Type B pancreatic cell (in vitro differentiated cells): ENCODE measurements around the gene RAVER2. TPM values are rescaled to one million over a fixed set of nuclear protein-coding genes. Genes with fewer than 3 reads are reported as not detected.
"Not testable (repeated sequence)": the region's sequence is repeated elsewhere in the genome, so short reads cannot be mapped to it uniquely, and the experiment has no call there.

Experiments
- DNase-seq: peaks from one replicate; pipeline ENCODE4 v3.0.0; 2021; ENCODE audit warnings: mixed read lengths; ENCODE audit not compliant: unreplicated experiment; ENCODE audit errors: extremely low spot score
- H3K27ac Mint-ChIP-seq: 2 replicates; pipeline ENCODE4 v1.8.0; 2021; ENCODE audit warnings: mild to moderate bottlenecking, mixed read lengths
- H3K27me3 Mint-ChIP-seq: 2 replicates; pipeline ENCODE4 v1.8.0; 2021; ENCODE audit warnings: mixed read lengths
- H3K36me3 Mint-ChIP-seq: 2 replicates; pipeline ENCODE4 v1.8.0; 2021; ENCODE audit warnings: mixed read lengths
- H3K4me1 Mint-ChIP-seq: one replicate; pipeline ENCODE4 v1.8.0; 2021; ENCODE audit warnings: mixed read lengths; ENCODE audit not compliant: unreplicated experiment
- H3K4me3 Mint-ChIP-seq: 2 replicates; pipeline ENCODE4 v1.8.0; 2021; ENCODE audit warnings: mild to moderate bottlenecking, mixed read lengths
- H3K9me3 Mint-ChIP-seq: 2 replicates; pipeline ENCODE4 v1.8.0; 2021; ENCODE audit warnings: mixed read lengths
- total RNA-seq: library from RNA; stranded (reverse); gene quantifications from 2 replicates; pipeline ENCODE4 v1.2.1, GENCODE V29; 2021; ENCODE audit warnings: low replicate concordance
- TF ChIP-seq, protein P1 (sequence below): fragments of 200-600 bp; sonication (generic); conservative IDR thresholded peaks from 2 replicates; pipeline ENCODE4 v1.5.0; 2021; ENCODE audit warnings: antibody characterized with exemption, mild to moderate bottlenecking

RAVER2 gene
- total RNA-seq, 1 donor from 2014 or later = 26.5 TPM

DNA sequence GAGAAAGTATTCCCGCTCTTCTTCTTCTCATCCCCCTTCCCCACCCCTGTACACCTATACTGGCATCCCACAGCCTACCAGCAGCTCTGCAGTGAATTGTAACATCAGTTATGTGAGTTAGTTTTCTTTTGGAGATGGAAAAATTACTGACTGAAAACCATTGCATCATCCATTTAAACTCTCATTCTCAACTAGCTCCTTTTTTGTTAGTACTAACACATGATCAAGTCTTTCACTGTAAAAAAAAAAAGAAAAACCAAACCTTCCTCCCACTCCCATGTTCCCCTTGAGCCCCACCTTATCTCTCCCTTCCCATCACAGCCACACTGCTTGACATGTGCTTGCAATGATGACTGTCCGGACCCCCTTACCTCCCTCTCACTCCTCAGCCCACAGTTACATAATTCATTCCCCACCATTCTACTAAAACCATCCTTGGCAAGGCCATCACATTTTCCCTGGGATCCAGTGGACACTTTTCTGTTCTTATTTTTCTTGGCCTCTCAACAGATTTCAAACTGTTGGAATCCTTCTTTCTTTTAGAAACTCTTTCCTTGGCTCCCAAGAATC is 23.2 kb upstream of the RAVER2 start:
- DNase-seq = no peak
- peaks cover 19% of the 10 kb centered on the region for H3K27me3 Mint-ChIP-seq
- peaks cover 10% of the 10 kb centered on the region for H3K9me3 Mint-ChIP-seq
- no peak overlapping the region for H3K27ac Mint-ChIP-seq
- no peaks in the 10 kb centered on the region for H3K36me3 Mint-ChIP-seq
- no peaks in the 10 kb centered on the region for H3K4me1 Mint-ChIP-seq
- TF ChIP-seq, protein P1, sequence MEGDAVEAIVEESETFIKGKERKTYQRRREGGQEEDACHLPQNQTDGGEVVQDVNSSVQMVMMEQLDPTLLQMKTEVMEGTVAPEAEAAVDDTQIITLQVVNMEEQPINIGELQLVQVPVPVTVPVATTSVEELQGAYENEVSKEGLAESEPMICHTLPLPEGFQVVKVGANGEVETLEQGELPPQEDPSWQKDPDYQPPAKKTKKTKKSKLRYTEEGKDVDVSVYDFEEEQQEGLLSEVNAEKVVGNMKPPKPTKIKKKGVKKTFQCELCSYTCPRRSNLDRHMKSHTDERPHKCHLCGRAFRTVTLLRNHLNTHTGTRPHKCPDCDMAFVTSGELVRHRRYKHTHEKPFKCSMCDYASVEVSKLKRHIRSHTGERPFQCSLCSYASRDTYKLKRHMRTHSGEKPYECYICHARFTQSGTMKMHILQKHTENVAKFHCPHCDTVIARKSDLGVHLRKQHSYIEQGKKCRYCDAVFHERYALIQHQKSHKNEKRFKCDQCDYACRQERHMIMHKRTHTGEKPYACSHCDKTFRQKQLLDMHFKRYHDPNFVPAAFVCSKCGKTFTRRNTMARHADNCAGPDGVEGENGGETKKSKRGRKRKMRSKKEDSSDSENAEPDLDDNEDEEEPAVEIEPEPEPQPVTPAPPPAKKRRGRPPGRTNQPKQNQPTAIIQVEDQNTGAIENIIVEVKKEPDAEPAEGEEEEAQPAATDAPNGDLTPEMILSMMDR = no peak
- H3K4me3 Mint-ChIP-seq = no peak overlapping the region

DNA sequence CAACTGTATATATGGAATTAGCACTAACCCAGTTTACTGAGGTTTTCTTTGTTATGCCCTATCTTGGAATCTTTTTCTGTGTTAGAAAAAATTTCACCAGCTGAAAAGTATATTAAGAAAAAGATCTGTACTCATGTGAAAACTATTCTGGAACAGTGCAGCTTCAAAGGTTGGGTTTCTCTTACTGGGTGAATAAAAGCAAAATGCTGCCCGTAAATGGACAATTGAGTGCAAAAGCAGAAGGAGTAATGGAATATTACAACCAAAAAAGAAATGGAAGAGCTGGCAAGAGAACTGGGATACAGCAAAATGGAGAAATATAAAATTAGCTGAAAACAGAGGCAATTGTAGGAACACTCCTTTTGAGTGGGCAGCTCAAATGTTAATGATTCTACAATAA is 17.0 kb upstream of the RAVER2 start:
- Mint-ChIP-seq H3K4me1 (no peaks in the 10 kb centered on the region), H3K36me3 (no peaks in the 10 kb centered on the region), H3K4me3 (no peak overlapping the region), H3K27me3 (peaks cover 7% of the 10 kb centered on the region), H3K9me3 (peaks cover 6% of the 10 kb centered on the region), H3K27ac (no peak overlapping the region)
- DNase-seq = no peak
- TF ChIP-seq, protein P1 = no peak

DNA sequence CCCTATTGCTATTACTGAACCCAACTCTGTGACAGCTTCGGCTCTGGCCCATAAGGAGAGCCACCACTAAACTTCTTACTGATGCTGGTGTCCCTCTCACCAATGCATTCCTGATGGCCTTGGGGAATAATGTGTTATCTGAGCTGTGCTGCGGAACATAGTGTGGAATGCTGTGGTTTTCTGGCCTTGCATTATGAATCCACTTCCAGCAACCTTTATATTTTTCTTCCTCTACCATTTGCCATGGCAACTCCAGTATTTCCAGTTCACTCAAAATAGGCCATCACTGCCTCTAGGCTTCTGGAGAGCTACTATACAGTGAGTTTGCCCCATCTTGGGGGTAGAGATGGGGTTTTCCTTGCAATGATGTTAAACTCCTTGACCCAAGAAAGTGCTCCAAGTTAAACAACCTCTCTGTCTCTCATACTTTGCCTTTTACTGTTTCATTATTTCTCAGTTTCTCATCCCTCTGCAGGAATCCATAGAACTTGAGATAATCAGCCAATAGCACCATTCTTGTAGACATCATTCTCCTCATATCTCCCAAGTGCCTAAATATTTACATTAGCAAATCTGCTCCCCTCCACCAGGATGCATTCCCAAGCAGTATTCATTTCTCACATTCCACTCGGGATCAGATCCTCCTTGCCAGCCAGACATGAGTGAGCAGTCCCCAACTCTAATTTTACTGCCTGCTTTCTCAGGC is 11.1 kb upstream of the RAVER2 start:
- no peak for DNase-seq
- no peak overlapping the region for H3K4me3 Mint-ChIP-seq
- TF ChIP-seq, protein P1 = no peak

DNA sequence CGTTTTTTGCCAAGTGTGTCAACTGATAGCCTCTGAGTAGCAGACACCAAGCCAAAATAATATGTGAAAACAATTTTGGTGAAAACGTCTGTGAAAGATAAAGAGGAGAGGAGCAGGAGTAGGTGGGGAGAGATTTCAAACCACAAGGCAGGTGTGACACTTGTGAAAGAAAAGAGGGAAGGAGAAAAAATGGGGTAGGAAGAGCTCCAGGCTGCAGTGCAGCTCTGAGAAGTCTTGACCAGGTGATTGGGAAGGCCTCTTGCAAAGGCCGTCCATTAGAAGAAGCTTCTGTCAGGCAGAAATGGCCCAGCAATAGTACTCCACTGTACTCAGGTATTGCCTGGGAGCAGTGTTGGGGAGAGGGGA is 10.6 kb upstream of the RAVER2 start:
- H3K4me1 Mint-ChIP-seq = no peaks in the 10 kb centered on the region
- H3K4me3 Mint-ChIP-seq = no peak overlapping the region
- DNase-seq = no peak
- no peaks in the 10 kb centered on the region for H3K36me3 Mint-ChIP-seq
- peaks cover 4% of the 10 kb centered on the region for H3K27me3 Mint-ChIP-seq
- no peaks in the 10 kb centered on the region for H3K9me3 Mint-ChIP-seq
- TF ChIP-seq, protein P1 = no peak
- no peak overlapping the region for H3K27ac Mint-ChIP-seq

More for the DNA sequence above, 11.1 kb upstream of the RAVER2 start:
- Mint-ChIP-seq H3K9me3 (no peaks in the 10 kb centered on the region), H3K27ac (no peak overlapping the region), H3K36me3 (no peaks in the 10 kb centered on the region), H3K27me3 (peaks cover 4% of the 10 kb centered on the region), H3K4me1 (no peaks in the 10 kb centered on the region)

DNA sequence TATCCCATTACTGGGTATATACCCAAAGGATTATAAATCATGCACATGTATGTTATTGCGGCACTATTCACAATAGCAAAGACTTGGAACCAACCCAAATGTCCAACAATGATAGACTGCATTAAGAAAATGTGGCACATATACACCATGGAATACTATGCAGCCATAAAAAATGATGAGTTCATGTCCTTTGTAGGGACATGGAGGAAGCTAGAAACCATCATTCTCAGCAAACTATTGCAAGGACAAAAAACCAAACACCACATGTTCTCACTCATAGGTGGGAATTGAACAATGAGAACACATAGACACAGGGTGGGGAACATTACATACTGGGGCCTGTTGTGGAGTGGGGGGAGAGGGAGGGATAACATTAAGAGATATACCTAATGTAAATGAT is 4.2 kb upstream of the RAVER2 start:
- not testable (repeated sequence) for H3K4me3 Mint-ChIP-seq, DNase-seq, H3K27ac Mint-ChIP-seq, H3K36me3 Mint-ChIP-seq, H3K9me3 Mint-ChIP-seq, H3K27me3 Mint-ChIP-seq, H3K4me1 Mint-ChIP-seq

DNA sequence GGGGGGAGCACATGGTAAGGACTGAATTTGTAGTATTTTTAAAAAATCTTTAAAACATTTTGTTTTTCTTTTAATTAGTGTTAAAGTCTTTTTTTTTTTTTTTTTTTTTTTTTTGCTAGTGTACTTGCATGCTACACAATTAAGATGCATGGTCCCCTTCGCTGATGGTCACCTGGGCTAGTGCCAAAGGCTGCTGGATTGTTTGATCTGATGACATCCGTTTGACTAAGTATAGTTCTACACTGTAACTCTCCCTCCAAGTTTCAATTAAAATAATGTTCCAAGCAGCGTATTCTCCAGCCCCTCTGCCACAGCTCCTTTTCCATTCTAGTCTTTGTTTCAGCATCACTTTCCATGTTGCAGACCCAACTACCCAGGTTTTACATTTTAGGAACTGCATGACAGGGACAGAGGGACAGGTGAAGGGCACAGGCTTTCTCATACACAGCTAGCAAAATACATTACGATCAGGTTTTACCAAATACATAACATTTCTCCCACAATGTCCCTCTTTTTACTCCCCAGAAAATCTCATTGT is 852 bp upstream of the RAVER2 start:
- Mint-ChIP-seq H3K36me3 (no peaks in the 10 kb centered on the region), H3K27ac (peak overlapping the region; percentile 80)

More for the DNA sequence above, 852 bp upstream of the RAVER2 start:
- Mint-ChIP-seq H3K9me3 (no peaks in the 10 kb centered on the region), H3K4me3 (peak overlapping the region; percentile 83), H3K27me3 (no peaks in the 10 kb centered on the region), H3K4me1 (peaks cover 19% of the 10 kb centered on the region)
- TF ChIP-seq, protein P1 = no peak
- no peak for DNase-seq
